Breast epithelium (tissue), 4 donors: Measurements from ENCODE around the gene ADGRL3. TPM values are rescaled to one million over a fixed set of nuclear protein-coding genes. Genes with fewer than 3 reads are reported as not detected.

Source experiments
- DNase-seq, 2 donors: peaks; one replicate each; pipeline ENCODE4 v3.0.0-alpha.2; 2019; ENCODE audit warnings: low spot score in 2 of 2
- H3K27ac ChIP-seq, 2 donors: fragments of 200-600 bp; sonication (generic) in 1 of 2; one replicate each; pipeline ENCODE4 v1.5.1; 2016 to 2019; ENCODE audit warnings: mild to moderate bottlenecking in 1 of 2
- H3K27me3 ChIP-seq, 2 donors: fragments of 200-600 bp; sonication (generic) in 1 of 2; one replicate each; pipeline versions ENCODE4 v1.5.1 to v1.6.0; 2017 to 2019; ENCODE audit warnings: control low read depth in 1 of 2, mild to moderate bottlenecking in 1 of 2
- H3K36me3 ChIP-seq: fragments of 200-600 bp; one replicate; pipeline ENCODE4 v1.5.1; 2019
- H3K4me1 ChIP-seq, 2 donors: fragments of 200-600 bp; sonication (generic); one replicate each; pipeline ENCODE4 v1.5.1; 2016 to 2019; ENCODE audit warnings: control low read depth in 1 of 2
- H3K4me3 ChIP-seq, 3 donors: fragments of 200-600 bp; sonication (generic); 1 replicate in 2 of 3; 2 replicates in 1 of 3; pipeline ENCODE4 v1.5.1; 2016 to 2019; ENCODE audit warnings: mild to moderate bottlenecking in 3 of 3, moderate library complexity in 2 of 3
- H3K9me3 ChIP-seq, 2 donors: fragments of 200-600 bp; sonication (generic) in 1 of 2; one replicate each; pipeline ENCODE4 v1.5.1; 2016 to 2019; ENCODE audit warnings: control low read depth in 1 of 2
- CTCF ChIP-seq, 3 donors: fragments of 450-650 bp; IDR thresholded peaks; one replicate each; pipeline ENCODE4 v1.5.1; 2016 to 2017; ENCODE audit warnings: antibody characterized with exemption in 3 of 3, mild to moderate bottlenecking in 3 of 3, moderate library complexity in 3 of 3
- POLR2A ChIP-seq: fragments of 450-650 bp; IDR thresholded peaks from one replicate; pipeline ENCODE4 v1.6.1; 2016; ENCODE audit warnings: antibody characterized with exemption, mild to moderate bottlenecking, moderate library complexity
- POLR2AphosphoS5 ChIP-seq, 3 donors: sonication (generic); formaldehyde crosslinking; IDR thresholded peaks; one replicate each; pipeline ENCODE4 v1.6.1; 2017; ENCODE audit warnings: antibody characterized with exemption in 3 of 3
- intact Hi-C: fragments of 100-400 bp; cut with DNase I; formaldehyde crosslinking; loops from one replicate; pipeline ENCODE4 v1.15.1; 2023; ENCODE audit warnings: low total_unique reads
- total RNA-seq, 3 donors: library from RNA; depleted of rRNA; stranded (reverse); fragments of >200 nt; gene quantifications; one replicate each; pipeline ENCODE4 v1.1.0, GENCODE V29; 2016

The ADGRL3 gene
- total RNA-seq, 3 donors from 2014 or later: 4.2 to 8.2 (median 6.6) TPM

- H3K27me3 ChIP-seq: no peaks in the 10 kb centered on the region
- H3K27ac ChIP-seq: no peak overlapping the region
- no peak overlapping the region for H3K4me3 ChIP-seq
- no peaks in the 10 kb centered on the region for H3K9me3 ChIP-seq
- no peaks in the 10 kb centered on the region for H3K4me1 ChIP-seq
- intact Hi-C loops: no loop called here
- no peaks in the 10 kb centered on the region for H3K36me3 ChIP-seq
- DNase-seq: no peak
- no peak for TF ChIP-seq CTCF (IDR thresholded peaks at IDR 0.05)
- TF ChIP-seq POLR2A: no peak
- no peak for TF ChIP-seq POLR2AphosphoS5 (IDR thresholded peaks at IDR 0.05)
Observed at GRCh38 chr4:61716426-61716825, 516.3 kb downstream of the ADGRL3 start.

GRCh38 chr4:61723492-61723891 is 523.4 kb downstream of the ADGRL3 start:
- H3K4me1 ChIP-seq: no peaks in the 10 kb centered on the region
- no peak for DNase-seq
- intact Hi-C loops: no loop called here

GRCh38 chr4:61727286-61727685 is 527.2 kb downstream of the ADGRL3 start:
- no peak overlapping the region for H3K4me3 ChIP-seq
- no peak for TF ChIP-seq POLR2A
- no peak for TF ChIP-seq POLR2AphosphoS5 (IDR thresholded peaks at IDR 0.05)
- TF ChIP-seq CTCF (IDR thresholded peaks at IDR 0.05): no peak
- DNase-seq: no peak
- no peaks in the 10 kb centered on the region for H3K4me1 ChIP-seq
- no peaks in the 10 kb centered on the region for H3K27me3 ChIP-seq
- H3K27ac ChIP-seq: no peak overlapping the region
- H3K9me3 ChIP-seq: no peaks in the 10 kb centered on the region
- no peaks in the 10 kb centered on the region for H3K36me3 ChIP-seq
- intact Hi-C loops: no loop called here

More at GRCh38 chr4:61723492-61723891, 523.4 kb downstream of the ADGRL3 start:
- TF ChIP-seq POLR2AphosphoS5 (IDR thresholded peaks at IDR 0.05) (no peak), CTCF (IDR thresholded peaks at IDR 0.05) (no peak), POLR2A (no peak)
- no peaks in the 10 kb centered on the region for H3K36me3 ChIP-seq
- no peak overlapping the region for H3K4me3 ChIP-seq
- no peaks in the 10 kb centered on the region for H3K27me3 ChIP-seq
- no peak overlapping the region for H3K27ac ChIP-seq
- H3K9me3 ChIP-seq: no peaks in the 10 kb centered on the region

- no peak overlapping the region for H3K27ac ChIP-seq
- H3K36me3 ChIP-seq: no peaks in the 10 kb centered on the region
- H3K4me3 ChIP-seq: no peak overlapping the region
- H3K27me3 ChIP-seq: no peaks in the 10 kb centered on the region
- TF ChIP-seq CTCF (IDR thresholded peaks at IDR 0.05): no peak
- no peak for TF ChIP-seq POLR2A
- no peak for TF ChIP-seq POLR2AphosphoS5 (IDR thresholded peaks at IDR 0.05)
- H3K9me3 ChIP-seq: no peaks in the 10 kb centered on the region
- intact Hi-C loops: no loop called here
- no peaks in the 10 kb centered on the region for H3K4me1 ChIP-seq
- no peak for DNase-seq
Observed at GRCh38 chr4:61734409-61734808, 534.3 kb downstream of the ADGRL3 start.

- intact Hi-C loops: no loop called here
- no peak overlapping the region for H3K4me3 ChIP-seq
- no peak overlapping the region for H3K27ac ChIP-seq
Observed at GRCh38 chr4:61739887-61740286, 539.8 kb downstream of the ADGRL3 start.

More at GRCh38 chr4:61739887-61740286, 539.8 kb downstream of the ADGRL3 start:
- Histone ChIP-seq H3K27me3 (no peaks in the 10 kb centered on the region), H3K9me3 (peaks cover 0 to 5% of the 10 kb centered on the region in 2 donors), H3K36me3 (no peaks in the 10 kb centered on the region), H3K4me1 (no peaks in the 10 kb centered on the region)
- no peak for DNase-seq
- TF ChIP-seq POLR2AphosphoS5 (IDR thresholded peaks at IDR 0.05) (no peak), CTCF (IDR thresholded peaks at IDR 0.05) (no peak), POLR2A (no peak)
